ENCODE measurements around the gene SLC26A9. TPM values are rescaled to one million over a fixed set of nuclear protein-coding genes. Genes with fewer than 3 reads are reported as not detected.

SLC26A9 gene
- total and polyA plus RNA-seq, 2 of the 4 experiments (the other 2 are of a cell fraction) = not detected

DNA sequence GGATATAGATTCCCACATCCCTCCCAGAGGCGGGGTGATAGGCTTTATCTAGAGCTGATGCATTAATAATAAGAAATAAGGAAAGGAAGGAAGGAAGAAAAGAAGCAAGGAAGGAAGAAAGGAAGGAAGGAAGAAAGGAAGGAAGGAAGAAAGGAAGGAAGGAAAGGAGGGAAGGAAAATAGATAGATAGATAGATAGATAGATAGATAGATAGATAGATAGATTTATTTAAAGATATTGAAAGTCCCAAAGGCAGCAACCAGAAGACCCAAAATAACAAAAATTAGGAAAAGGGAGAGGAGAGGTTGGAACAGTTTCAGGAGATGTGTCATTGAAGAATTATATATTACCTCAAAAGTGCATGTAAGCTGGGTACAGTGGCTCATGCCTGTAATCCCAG is 12.2 kb upstream of the SLC26A9 start:
- Histone ChIP-seq H3K4me1 (ENCODE audit: control insufficient read depth, insufficient read depth, low read length) (no peaks in the 10 kb centered on the region), H3K9me1 (ENCODE audit: insufficient read depth, low read length) (peaks cover 3% of the 10 kb centered on the region; the same call in 1 of the 2 replicates), H3K56ac (ENCODE audit: extremely low read depth, insufficient read depth, low read length) (no peak overlapping the region), H2AFZ (replicated peaks; ENCODE audit: low read length, poor library complexity) (no peak overlapping the region), H4K20me1 (ENCODE audit: insufficient read depth, low read length) (no peaks in the 10 kb centered on the region), H2BK15ac (ENCODE audit: low read depth, low read length) (no peak overlapping the region), H4K8ac (ENCODE audit: low read depth in 2 of 2, low read length in 2 of 2) (no peak overlapping the region), H2BK20ac (ENCODE audit: low read depth, low read length) (no peak overlapping the region), H4K5ac (ENCODE audit: low read depth, low read length) (no peak overlapping the region), H3K4ac (ENCODE audit: low read depth, low read length) (no peak overlapping the region), H3K9me3 (ENCODE audit: control insufficient read depth, insufficient read depth, low read length) (no peaks in the 10 kb centered on the region), H3K18ac (ENCODE audit: low read depth, low read length) (no peak overlapping the region), H3K27ac (ENCODE audit: insufficient read depth, low read length) (no peak overlapping the region), H3K14ac (replicated peaks; ENCODE audit: low read depth, low read length) (no peak overlapping the region), H3K9ac (ENCODE audit: low read depth, low read length) (no peak overlapping the region), H4K91ac (ENCODE audit: insufficient read depth, low read depth, low read length) (no peak overlapping the region), H2BK120ac (ENCODE audit: low read depth, low read length) (no peak overlapping the region), H3K4me2 (ENCODE audit: low read depth, low read length) (no peak overlapping the region), H3K36me3 (ENCODE audit: control insufficient read depth, insufficient read depth, low read length) (no peaks in the 10 kb centered on the region), H3K23ac (ENCODE audit: low read depth, low read length) (no peak overlapping the region), H2BK5ac (ENCODE audit: low read depth, low read length, poor library complexity, severe bottlenecking) (no peak overlapping the region), H3K4me3 (ENCODE audit: insufficient read depth, low read depth, low read length) (no peak overlapping the region), H3K79me1 (ENCODE audit: low read depth in 1 of 2, low read length in 2 of 2) (no peaks in the 10 kb centered on the region), H2AK5ac (ENCODE audit: low read depth, low read length) (no peak overlapping the region), H3K27me3 (ENCODE audit: control insufficient read depth, insufficient read depth, low read length) (peaks cover 63% of the 10 kb centered on the region), H2AK9ac (replicated peaks; ENCODE audit: low read depth, low read length, poor library complexity) (no peak overlapping the region)
- ChIA-PET POLR2A (ENCODE audit: unreplicated experiment) (no interaction called here), CTCF (no interaction called here)
- DNase-seq (no peak), ATAC-seq (ENCODE audit: low read depth) (no peak)
- no peak for TF ChIP-seq CHD1 (IDR thresholded peaks at IDR 0.05; ENCODE audit: low read depth, low read length)
- TF ChIP-seq, protein P1, sequence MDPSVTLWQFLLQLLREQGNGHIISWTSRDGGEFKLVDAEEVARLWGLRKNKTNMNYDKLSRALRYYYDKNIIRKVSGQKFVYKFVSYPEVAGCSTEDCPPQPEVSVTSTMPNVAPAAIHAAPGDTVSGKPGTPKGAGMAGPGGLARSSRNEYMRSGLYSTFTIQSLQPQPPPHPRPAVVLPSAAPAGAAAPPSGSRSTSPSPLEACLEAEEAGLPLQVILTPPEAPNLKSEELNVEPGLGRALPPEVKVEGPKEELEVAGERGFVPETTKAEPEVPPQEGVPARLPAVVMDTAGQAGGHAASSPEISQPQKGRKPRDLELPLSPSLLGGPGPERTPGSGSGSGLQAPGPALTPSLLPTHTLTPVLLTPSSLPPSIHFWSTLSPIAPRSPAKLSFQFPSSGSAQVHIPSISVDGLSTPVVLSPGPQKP (IDR thresholded peaks at IDR 0.05; ENCODE audit: borderline replicate concordance, low read depth, low read length) = no peak
- TF ChIP-seq MAFK (IDR thresholded peaks at IDR 0.05; ENCODE audit: low read depth, low read length) = no peak
- in situ Hi-C loops (cut with MboI; ENCODE audit: low sequenced_read_pairs) (no loop called here), dilution Hi-C loops (cut with HindIII; ENCODE audit: low sequenced_read_pairs, unreplicated experiment) (no loop called here), intact Hi-C loops (cut with micrococcal nuclease) (no loop called here)
- WGBS, 2 experiments (ENCODE audit: extremely low coverage in 2 of 2, insufficient read length in 1 of 2) = no CpG with 5 or more reads among the region's 1 CpG
- BruUV-seq (replicated peaks) = no TSS peak
